ENCODE results near the gene SERPINA5.
"Not testable (repeated sequence)": the region's sequence is repeated elsewhere in the genome, so short reads cannot be mapped to it uniquely, and the experiment has no call there.

Gene SERPINA5

DNA sequence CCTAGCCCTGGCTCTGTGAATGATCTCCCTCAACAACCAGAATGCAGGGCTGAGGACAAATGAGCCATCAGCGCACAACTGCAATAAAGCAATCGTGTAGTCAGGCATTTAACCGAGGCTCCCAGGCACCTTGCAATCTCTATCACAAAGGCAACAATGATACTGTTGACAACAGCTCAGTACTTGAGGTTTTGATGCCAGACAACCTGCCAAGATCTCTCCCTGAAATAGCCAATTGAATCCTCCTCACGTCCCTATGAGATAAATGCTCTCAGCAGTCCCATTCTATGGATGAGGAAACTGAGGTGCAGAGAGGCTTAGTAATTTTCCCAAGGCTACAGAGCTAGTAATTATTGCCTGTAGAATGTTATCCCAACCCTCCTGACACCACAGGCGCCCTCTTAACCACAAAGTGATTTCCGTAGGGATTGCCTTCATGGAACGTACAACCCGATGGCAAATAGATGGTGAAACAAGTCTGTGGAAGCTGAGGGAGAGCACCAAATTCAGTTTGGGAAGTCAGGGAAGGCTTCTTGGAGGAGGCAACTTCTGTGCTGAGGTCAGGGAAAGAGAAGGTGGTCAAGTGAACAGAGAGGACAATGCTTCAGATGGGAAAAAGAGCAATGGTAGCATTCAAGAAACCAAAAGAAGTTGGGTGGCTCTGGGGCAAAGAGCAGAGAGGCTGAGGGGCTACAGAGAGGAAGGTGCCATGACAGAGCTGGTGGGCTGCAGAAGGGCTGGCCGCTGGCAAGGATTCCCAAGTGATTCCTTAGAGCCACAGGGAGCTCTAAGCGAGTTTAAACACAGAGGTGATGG lies 43.5 kb downstream of the SERPINA5 start:
- no peak for DNase-seq

DNA sequence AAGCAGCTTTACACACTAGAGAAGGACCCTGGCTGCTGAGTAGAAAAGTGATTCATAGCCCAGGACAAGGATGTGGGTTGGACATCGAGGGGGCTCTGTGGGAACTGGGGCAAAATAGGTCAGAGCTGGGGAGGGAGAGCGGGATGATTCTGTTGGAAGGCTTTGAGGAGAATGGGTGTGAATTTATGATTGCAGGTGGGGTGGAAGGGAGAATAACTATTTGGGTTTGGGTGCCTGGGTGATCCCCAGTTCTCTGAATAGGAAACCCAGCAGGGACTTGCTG lies 44.1 kb downstream of the SERPINA5 start:
- DNase-seq, result no peak

DNA sequence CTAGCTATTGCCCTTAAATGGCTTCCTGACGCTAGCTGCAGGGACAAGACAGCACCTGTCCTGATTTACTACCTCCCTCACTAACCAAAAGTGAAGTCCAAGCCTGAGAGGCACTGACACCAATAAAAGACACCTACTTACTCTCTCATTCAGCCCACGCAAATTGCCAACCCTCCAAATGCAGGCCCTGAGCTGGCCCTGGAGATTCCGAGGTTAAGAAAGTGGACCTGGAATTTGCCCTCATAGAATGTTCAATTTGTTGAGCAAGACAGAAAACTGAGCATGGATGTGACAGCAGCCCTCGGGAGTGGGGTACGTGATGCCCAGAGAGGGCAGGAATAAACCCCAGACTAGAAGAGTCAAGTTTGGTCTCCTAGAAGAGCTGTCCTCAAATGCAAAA lies 47.4 kb downstream of the SERPINA5 start:
- no peak for DNase-seq

DNA sequence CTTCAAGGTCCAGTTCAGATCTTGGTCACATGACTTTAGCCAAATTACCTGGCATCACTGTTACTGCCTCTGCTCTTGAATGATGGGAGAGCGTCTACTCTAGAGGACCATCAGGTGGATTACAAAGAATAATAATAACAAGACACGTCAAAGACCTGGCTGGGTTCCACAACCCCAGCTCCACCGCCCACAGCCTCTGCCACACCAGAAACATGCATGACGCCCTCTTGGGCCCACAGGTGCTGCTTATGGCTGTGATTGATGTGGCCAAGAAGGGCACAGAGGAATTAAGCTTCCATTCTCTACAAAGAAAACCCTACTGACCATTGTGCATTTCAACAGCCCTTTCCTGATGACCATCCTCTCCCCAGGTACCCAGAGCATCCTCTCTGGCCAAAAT lies 49.2 kb downstream of the SERPINA5 start:
- DNase-seq, result no peak

DNA sequence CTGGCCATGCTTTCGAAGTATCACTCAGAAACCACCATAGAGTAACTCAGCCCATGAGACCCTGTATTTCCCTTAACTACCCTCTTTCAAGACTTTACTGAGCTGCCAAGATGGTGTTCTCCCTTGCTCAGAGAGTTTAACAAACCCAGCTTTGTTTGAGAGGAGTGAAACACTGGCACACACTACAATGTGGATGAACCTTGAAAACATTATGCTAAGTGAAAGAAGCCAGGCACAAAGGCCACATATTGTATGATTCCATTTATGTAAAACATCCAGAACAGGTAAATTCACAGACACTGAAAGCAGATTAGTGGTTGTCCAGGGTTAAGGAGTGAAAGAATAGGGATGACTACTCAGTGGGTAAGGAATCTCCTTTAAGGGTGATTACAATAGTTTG lies 49.8 kb downstream of the SERPINA5 start:
- no peak for DNase-seq

DNA sequence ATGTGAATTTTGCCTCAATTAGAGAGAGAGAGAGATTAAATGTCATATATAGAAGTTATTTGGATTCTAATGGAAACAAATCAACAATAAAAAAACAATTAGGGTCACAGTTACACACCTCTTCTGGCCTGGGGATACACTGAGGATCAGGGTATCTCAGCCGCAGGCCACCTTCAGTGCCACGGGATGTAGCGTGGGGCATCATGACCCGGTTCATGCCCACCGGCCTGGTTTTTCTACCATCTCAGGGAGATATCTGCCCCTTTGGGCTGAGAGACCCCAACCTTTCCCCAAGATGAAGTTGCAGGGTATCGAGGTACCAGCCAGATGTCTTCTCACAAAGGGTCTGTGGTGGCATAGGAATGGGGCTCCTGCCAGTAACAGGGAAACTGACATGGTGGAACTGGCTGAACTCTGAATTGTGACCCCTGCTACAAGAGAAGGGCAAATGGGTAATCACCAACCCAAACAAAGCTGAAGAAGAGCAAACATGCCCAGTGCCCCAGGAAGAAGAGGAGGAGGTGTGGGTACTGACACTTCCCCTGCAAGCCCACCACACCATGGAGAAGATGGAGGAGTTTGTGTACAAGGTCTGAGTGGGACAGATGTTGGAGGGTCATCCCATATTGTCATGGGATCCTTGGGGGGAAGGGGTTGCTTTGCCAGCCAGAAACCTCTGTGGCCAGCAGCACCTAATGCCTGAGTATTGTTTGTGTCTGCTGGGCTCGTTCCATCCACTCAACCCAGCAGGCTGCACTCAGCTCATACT lies 50.5 kb downstream of the SERPINA5 start:
- no peak for DNase-seq

DNA sequence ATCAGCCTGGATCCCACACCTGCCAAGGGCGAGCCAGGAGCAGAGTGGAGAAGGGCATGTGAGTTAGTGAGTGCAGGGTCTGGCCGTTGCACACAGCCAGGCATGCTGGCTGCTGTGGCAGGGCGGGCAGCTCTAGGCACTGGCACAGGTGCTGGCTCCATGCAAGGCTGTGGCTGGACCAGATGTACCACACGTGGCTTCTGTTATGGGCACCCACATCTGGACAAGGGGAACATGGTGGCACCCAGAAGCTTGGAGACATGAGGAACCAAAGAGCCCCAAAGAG lies 51.0 kb downstream of the SERPINA5 start:
- DNase-seq, result no peak

DNA sequence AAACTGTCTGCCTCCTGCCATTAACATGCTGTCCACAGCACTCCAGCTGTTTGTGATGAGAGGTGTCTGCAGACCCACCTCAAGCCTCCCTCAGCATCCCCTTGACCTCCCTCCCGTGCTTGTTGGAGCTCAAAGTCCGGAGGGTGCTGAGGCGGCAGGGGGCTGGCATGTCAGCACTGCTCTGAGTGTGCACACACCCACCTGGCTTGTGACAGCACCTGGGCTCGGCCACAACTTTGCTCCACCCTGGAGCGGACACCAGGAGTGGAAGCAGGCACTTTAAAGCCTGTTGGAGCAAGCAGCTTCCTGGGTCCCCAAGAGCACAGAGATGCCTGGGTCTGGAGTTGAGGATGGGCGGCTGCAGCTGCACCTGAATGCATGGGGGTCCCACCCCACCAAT lies 51.9 kb downstream of the SERPINA5 start:
- no peak for DNase-seq

DNA sequence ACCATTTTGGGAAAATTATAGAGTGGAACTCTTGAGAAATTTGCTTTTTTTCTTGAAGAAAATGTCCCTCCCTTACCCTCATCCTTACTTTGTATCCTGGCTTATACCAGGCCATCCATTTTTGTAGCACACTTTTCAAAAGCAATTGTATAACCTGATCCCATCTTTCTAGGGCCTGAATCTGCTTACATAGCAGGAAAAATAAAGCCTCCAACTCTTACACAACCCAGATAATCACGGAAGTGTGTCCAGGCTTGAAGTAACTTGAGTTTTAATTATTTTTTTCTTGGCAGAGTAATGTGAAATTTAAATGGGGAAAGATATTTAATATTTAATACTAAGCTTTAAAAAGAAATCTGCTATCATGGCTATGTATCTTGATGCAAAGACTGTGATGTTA lies 53.9 kb downstream of the SERPINA5 start:
- DNase-seq, result no peak

DNA sequence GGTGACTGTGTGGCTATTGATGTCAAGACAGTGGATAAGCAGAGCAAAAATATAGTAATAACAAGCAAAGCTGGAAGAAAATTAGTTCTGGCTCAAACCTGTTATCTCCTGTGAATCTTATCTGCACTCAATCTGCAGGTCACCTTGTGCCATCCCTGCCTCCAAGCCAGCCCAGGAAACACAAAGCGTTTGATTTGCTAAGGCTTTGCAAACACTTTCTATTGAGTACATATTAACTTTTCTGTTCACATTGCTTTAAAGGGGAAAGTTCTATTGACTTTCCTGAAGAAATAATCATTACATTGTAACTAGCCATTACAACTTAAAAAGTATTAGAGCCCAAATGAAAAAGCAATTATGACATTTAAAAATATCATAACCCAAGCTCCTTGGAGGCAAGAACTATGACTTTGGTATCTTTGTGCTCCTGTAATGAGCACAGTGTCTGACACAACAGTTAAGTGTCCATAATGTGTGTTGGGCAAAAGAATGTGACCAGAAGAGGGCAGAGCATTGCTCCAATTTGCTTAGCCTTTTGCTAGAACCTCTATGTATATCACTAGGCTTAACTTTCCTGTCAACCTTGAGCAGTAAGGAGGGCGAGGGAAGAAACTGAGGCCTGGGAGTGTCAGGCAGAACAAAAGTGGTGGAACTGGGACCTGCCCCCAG lies 55.7 kb downstream of the SERPINA5 start:
- no peak for DNase-seq

DNA sequence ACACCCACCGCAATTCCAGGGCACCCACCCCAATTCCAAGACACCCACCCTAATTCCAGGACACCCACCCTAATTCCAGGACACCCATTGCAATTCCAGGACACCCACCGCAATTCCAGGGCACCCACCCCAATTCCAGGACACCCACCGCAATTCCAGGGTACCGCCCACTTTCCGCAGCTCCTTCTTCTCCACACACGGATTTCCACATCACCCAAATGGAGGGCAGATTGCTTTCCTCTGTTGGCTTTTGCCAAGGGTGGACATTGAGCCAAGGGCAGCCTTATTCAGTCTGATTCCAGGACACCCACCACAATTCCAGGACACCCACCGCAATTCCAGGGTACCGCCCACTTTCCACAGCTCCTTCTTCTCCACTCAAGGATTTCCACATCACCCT lies 56.6 kb downstream of the SERPINA5 start:
- DNase-seq, result not testable (repeated sequence)

DNA sequence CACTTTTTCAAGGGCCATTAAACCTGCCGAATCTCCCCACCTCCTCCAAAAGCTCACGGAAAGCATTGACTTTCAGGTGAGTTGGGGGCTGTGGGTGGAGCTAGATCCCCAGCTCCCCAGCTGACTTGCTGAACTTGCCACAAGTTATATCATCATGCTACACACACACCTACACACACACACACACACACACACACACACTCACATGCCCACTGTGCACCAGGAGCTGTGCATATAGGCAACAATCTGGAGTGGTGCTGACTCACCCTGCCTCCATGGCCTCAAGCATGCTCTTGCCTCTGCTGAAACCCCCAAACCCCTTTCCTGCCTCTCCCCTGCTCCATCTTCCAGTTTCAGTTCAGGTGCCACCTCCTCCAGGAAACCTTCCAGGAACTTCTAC lies 57.1 kb downstream of the SERPINA5 start:
- no peak for DNase-seq

DNA sequence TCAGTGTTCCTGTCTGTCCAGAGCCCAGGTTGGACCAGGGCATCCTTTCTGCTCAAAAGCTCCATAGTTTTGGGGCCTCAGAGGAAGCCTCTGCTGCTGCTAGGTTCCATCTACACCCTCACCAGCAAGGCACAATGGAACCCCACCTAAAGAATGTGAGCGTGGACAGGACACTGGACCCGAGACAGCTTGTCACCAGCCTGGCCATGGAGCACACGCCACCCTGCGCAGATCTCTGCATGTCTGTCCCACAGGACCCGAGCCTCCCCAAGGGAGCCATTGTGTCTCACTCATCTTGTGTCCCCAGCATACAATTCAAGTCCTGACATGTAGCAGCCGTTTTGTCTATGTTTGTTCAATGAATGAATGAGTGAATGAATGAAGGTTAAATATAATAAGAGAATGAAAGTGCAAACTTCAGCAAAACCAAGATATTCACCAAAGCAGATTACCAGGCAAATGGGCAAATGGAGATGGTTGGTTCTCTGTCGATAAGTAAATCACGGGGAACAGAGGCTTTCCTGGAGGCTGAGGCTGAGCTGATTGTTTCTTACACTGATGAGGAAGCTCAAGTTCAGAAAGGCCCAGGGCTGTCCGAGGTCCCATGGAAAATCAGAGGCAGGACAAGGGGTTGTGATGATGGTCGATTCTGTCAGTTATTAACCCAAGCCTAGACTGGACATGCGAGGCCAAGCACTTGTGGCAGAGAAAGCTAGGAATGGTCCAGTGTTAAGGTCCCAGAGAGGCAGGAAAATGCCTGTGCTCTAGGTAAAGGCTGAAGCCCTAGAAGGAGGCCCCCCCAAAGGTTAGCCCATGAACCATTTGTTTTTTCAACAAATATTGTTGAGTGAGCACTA lies 58.0 kb downstream of the SERPINA5 start:
- DNase-seq, result no peak

DNA sequence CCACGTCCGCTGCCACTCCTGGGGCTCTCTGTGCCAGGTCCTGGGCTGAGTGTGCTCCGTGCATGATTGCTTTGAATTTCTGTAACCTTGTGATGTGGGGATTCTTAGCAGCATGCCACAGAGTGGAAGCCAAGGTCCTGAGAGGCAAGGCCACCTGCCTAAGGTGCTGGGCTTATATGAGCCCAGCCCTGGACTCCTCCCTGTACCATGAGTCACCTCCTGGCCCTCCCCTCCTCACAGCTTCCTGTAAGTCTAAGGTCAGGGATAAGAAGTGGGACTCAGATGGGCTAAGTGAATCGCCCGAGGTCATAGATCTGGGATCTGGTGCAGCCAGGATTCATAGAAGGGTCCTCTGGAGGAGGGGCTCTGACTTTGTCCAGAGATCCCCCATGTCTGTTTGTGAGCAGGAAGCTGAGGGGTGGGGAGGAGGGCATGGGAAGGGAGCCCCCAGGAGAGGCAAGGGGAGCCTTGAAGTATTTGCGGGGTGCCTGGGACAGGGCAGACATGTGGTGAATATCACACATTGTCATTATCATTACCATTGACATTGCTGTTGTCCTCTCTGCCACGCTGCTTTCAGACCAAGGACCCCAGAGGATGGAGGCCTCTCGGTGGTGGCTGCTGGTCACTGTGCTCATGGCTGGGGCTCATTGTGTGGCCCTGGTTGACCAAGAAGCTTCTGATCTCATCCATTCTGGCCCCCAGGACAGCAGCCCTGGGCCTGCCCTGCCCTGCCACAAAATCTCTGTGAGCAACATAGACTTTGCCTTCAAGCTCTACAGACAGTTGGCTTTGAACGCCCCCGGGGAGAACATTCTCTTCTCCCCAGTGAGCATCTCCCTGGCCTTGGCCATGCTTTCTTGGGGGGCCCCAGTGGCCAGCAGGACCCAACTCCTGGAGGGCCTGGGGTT lies 59.8 kb downstream of the SERPINA5 start:
- DNase-seq, result no peak

DNA sequence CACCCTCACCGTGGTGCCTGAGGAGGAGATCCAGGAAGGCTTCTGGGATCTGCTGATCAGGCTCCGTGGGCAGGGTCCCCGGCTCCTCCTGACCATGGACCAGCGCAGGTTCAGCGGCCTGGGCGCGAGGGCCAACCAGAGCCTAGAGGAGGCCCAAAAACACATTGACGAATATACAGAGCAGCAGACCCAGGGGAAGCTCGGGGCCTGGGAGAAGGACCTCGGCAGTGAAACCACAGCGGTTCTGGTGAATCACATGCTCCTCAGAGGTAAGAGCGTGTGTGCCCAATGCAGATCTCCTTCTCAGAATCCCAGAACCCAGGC lies 60.4 kb downstream of the SERPINA5 start:
- no peak for DNase-seq

All from activated CD4-positive, CD25-positive, alpha-beta regulatory T cell (primary cell).